CD4-positive, alpha-beta T cell treated with Interleukin-2 at 100 ng/mL for 4 hours (primary cell): ENCODE measurements around the gene ANKFN1.

Experiments used
- DNase-seq: peaks from one replicate; pipeline ENCODE4 v3.0.0-alpha.2; 2020; ENCODE audit warnings: low spot score

Gene ANKFN1

GRCh38 chr17:56506349-56506748, 353.1 kb downstream of the ANKFN1 start:
- no peak for DNase-seq

GRCh38 chr17:56510554-56511342, 357.5 kb downstream of the ANKFN1 start:
- DNase-seq, result no peak

DNA sequence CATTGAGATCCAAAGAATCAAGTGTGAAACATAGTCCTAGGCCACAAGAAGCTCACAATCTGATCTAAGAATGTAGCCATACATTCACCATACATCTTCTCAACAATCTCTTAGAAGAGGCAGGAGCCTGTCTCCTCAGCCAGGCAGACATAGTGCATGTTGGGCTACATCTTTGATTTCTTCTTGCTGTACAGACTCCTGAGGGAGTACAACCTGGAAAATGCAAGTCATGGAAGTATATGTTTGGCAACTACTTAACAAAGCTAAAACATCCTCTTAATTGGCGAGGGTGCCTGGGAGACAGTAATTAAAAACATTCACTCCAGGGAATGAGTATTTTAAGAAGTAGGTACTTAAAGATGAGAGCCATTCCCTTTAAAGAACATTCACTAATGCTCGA, 361.0 kb downstream of the ANKFN1 start:
- DNase-seq, result no peak

GRCh38 chr17:56514899-56515298, 361.6 kb downstream of the ANKFN1 start:
- no peak for DNase-seq

DNA sequence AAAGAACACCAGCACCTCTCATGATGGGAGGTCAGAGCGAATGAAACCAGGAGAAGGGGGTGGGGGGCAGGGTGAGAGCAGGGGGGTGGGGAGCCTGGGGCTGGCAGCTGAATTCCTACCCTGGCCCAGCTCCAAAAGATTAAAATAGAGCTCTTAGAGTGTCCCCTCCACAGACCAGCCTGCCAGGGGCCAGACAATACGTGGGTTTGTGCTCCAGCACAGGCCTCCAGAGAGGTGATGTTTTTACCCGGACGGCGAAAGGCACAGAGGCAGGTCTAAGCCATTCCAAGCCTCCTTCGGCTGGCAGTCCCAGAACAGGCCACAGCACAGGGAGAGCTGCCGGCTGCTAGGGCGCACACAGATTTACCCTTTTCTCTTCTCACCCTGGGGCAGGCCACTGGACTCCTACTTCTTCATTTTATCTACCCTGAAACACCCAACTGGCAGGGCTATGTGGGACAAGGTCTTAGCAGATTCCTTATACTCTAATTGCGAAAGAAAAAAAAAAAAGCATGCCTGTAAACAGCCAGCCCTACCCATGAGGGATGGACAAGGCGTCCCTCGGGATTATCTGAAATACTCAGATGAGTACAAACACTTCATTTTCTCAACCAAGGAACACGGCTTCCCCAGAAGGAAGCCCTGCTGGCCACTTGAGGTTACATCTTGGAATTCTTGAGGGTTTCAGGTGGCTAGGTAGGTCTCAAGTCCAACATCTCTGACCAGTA, 368.3 kb downstream of the ANKFN1 start:
- no peak for DNase-seq

- DNase-seq, result no peak
These were observed 369.8 kb downstream of the ANKFN1 start for GRCh38 chr17:56523042-56523441.

- DNase-seq, result no peak
These were observed 375.4 kb downstream of the ANKFN1 start for GRCh38 chr17:56528696-56529095.

- DNase-seq, result no peak
These were observed 379.7 kb downstream of the ANKFN1 start for GRCh38 chr17:56532926-56533325.

DNA sequence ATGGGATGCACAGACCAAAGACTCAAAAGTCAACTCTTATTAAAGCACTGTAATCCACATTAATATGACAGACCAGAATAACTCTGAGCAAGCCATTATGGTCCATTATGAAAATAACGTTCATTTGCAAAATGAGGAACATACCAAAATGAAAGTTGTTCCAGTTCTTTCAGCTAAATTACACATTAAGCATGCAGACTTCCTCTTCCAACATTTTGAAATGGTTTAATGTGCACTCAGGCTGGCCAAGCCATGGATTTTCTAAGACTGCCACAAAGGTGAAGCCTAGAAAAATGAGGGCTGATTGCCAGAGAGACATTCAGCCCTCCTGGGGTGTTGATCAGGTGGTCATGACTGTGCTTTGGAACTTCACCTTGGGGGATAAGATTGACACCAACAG, 383.5 kb downstream of the ANKFN1 start:
- no peak for DNase-seq

- DNase-seq, result no peak
These were observed 387.6 kb downstream of the ANKFN1 start for GRCh38 chr17:56540836-56541235.

DNA sequence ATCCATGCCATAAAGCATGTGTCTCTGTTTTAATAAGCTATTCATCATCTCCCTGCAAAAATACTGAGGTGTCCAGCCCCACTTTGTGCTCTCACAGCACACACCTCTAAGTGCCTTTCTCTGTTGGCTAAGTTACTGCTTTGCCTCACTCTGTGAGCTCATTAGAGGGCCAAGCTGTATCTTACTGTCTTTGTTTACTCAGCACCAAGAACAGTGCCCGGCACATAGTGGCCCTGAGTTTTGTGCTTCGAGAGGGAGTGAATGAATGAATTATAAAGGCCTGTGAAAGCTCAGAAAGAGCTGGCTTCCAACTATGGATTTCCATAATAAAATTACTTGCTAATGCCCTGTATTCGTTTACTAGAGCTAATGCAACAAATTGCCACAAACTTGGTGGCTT, 390.0 kb downstream of the ANKFN1 start:
- no peak for DNase-seq

- no peak for DNase-seq
These were observed 391.8 kb downstream of the ANKFN1 start for GRCh38 chr17:56545106-56545505.

DNA sequence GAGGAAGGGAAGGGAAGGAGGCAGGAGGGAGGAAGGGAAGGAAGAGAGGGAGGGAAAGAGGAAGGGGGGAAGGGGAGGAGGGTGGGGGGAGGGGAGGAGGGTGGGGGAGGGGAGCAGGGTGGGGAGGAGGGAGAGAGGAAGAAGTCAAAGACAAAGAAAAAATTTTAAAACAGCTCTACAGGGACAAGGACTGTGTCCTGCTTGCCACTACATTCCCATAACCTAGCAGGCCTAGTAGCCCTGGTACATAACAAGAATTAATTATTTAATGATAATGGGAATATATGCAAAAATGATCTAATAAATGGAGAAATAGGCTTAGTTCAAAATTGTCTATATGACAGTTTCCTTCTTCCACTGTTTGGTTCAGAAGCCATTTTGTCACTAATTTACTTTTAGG, 392.7 kb downstream of the ANKFN1 start:
- no peak for DNase-seq

DNA sequence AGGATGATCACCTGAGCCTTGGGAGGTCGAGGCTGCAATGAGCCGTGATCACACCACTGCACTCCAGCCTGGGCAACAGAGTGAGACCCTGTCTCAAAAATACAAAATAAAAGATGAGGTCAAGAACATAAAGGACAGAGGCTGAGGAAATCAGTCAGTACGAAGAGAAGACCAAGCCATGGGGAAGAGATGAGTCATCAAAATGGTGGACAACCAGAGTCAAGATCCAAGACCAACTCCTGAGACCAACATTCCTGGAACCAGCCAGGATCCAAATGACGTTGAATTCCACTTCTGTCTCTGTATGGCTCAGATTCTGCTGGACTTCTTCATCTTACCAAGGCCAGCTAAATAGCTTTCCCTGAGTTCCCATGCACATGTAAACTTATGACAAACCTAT, 395.4 kb downstream of the ANKFN1 start:
- DNase-seq, result no peak

- DNase-seq, result no peak
These were observed 396.2 kb downstream of the ANKFN1 start for GRCh38 chr17:56549501-56549900.

GRCh38 chr17:56557682-56558081, 404.4 kb downstream of the ANKFN1 start:
- no peak for DNase-seq

GRCh38 chr17:56558088-56558487, 404.8 kb downstream of the ANKFN1 start:
- no peak for DNase-seq
